Measurements from ENCODE around the gene ROR2. TPM values are rescaled to one million over a fixed set of nuclear protein-coding genes. Genes with fewer than 3 reads are reported as not detected.

The ROR2 gene
- total and polyA plus RNA-seq, 11 donors, result 0.18 to 9.0 (median 0.49) TPM

DNA sequence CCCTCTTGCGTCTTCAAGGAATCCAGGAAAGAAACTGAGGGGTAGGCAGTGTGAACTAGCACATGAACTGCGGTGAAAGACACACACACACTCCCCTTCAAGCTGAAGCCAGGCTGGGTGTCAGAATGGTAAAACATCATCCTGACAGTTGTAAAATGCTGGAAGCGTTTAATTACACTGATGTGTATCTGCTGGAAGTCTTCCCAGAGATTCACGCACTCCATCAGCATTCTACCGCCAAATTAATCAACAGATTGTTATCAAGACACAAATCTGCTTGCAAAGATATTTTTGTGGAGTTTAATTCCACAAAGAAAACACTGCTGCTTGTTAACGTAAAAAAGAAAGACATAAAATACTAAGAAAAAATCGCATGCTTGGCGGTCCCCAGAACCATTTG lies 285.4 kb downstream of the ROR2 start:
- Histone ChIP-seq H3K27ac (no peak overlapping the region), H3K4me1 (no peaks in the 10 kb centered on the region), H3K9me3 (no peaks in the 10 kb centered on the region), H3K27me3 (no peaks in the 10 kb centered on the region), H3K36me3 (no peaks in the 10 kb centered on the region), H3K4me3 (no peak overlapping the region)
- ATAC-seq (no peak), DNase-seq (no peak)
- TF ChIP-seq, protein P1, sequence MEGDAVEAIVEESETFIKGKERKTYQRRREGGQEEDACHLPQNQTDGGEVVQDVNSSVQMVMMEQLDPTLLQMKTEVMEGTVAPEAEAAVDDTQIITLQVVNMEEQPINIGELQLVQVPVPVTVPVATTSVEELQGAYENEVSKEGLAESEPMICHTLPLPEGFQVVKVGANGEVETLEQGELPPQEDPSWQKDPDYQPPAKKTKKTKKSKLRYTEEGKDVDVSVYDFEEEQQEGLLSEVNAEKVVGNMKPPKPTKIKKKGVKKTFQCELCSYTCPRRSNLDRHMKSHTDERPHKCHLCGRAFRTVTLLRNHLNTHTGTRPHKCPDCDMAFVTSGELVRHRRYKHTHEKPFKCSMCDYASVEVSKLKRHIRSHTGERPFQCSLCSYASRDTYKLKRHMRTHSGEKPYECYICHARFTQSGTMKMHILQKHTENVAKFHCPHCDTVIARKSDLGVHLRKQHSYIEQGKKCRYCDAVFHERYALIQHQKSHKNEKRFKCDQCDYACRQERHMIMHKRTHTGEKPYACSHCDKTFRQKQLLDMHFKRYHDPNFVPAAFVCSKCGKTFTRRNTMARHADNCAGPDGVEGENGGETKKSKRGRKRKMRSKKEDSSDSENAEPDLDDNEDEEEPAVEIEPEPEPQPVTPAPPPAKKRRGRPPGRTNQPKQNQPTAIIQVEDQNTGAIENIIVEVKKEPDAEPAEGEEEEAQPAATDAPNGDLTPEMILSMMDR (IDR thresholded peaks at IDR 0.05), result no peak
- TF ChIP-seq POLR2A (IDR thresholded peaks at IDR 0.05), result no peak
- intact Hi-C loops (cut with DNase I), result no loop called here
- WGBS, 4 donors, result 81 to 88% (median 87%) methylated on average over 8 of the region's 8 CpGs

DNA sequence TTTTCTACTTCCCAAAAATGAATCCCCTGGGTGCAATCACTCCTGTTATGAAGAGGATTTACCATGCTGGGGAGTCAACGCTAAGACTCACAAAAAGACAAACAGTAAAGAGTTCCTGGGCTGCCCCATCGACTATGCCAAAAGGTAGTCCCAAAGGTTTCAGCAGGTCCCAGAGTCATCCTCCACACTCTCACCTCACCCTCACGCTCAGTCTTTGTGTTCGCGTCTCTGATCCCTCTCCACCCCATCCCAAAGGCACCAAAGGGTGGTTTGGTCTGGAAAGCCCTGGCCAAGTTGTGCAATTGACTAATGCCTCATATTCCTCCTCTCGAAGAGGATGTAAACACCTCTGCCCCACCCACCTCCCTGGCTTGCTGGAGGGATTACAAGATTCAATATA lies 286.2 kb downstream of the ROR2 start:
- H3K4me3 ChIP-seq, result no peak overlapping the region
- DNase-seq, result no peak
- H3K36me3 ChIP-seq, result no peaks in the 10 kb centered on the region
- no peak for TF ChIP-seq POLR2A (IDR thresholded peaks at IDR 0.05)
- TF ChIP-seq, protein P1 (IDR thresholded peaks at IDR 0.05), result no peak
- no peaks in the 10 kb centered on the region for H3K4me1 ChIP-seq
- WGBS, 4 donors, result 77 to 87% (median 81%) methylated on average over 6 of the region's 6 CpGs
- H3K9me3 ChIP-seq, result no peaks in the 10 kb centered on the region
- H3K27me3 ChIP-seq, result no peaks in the 10 kb centered on the region
- H3K27ac ChIP-seq, result no peak overlapping the region
- ATAC-seq, result no peak
- intact Hi-C loops (cut with DNase I), result no loop called here

DNA sequence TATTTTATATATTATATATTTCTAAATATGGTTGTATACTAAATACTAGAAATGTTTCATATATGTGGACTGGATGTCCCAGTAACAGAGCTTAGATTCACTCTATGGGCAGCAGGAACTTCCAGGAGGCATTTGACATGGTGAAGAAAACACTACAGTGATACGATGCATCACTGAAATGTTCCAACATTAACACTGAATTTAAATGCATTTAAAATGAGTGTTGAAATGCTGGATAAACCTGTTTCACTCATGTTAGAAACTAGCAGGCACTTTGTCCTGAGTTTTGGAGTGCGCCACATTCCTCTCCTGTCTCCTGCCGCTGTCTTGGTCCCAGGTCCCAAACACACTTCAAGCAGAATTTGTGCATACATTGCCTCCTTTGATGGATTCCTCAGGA lies 288.6 kb downstream of the ROR2 start:
- H3K4me1 ChIP-seq, result no peaks in the 10 kb centered on the region
- H3K9me3 ChIP-seq, result no peaks in the 10 kb centered on the region
- intact Hi-C loops (cut with DNase I), result no loop called here
- H3K27ac ChIP-seq, result no peak overlapping the region
- DNase-seq (no peak), ATAC-seq (no peak)
- no peak for TF ChIP-seq POLR2A (IDR thresholded peaks at IDR 0.05)
- TF ChIP-seq, protein P1 (IDR thresholded peaks at IDR 0.05), result no peak
- 65 to 97% (median 92%) methylated on average over 3 of the region's 3 CpGs for WGBS, 4 donors
- no peaks in the 10 kb centered on the region for H3K27me3 ChIP-seq
- H3K36me3 ChIP-seq, result no peaks in the 10 kb centered on the region
- no peak overlapping the region for H3K4me3 ChIP-seq

DNA sequence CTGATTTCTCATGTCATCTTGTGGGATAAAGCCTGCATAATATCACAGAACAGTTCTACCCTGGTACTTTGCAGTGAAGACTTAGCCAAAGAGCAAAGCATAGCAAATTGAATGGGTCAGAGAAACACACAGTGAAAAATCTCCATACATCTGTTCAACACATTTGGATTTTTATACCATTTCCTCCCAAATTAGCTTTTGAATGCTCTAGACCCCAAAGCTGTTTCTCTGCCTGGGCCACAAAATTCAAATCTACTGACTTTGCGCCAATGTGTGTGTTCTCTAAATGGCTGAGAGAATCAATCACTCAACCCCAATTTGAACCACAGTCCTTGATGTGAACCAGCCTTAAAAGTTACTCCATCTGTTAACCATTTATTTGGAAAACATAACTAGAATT lies 289.5 kb downstream of the ROR2 start:
- intact Hi-C loops (cut with DNase I), result no loop called here
- no peak for DNase-seq
- TF ChIP-seq, protein P1 (IDR thresholded peaks at IDR 0.05), result no peak
- TF ChIP-seq POLR2A (IDR thresholded peaks at IDR 0.05), result no peak
- Histone ChIP-seq H3K27ac (no peak overlapping the region), H3K27me3 (no peaks in the 10 kb centered on the region), H3K9me3 (no peaks in the 10 kb centered on the region), H3K36me3 (no peaks in the 10 kb centered on the region), H3K4me3 (no peak overlapping the region), H3K4me1 (no peaks in the 10 kb centered on the region)
- ATAC-seq, result no peak
- WGBS, 4 donors, result 93 to 100% (median 95%) methylated on average over 1 of the region's 1 CpG

Measured in heart left ventricle (tissue), 16 donors.